ELR (cell line): Measurements from ENCODE around the gene C2CD4D.

Source experiments
- DNase-seq: peaks from one replicate; pipeline ENCODE4 v3.0.0-alpha.2; 2015; ENCODE audit warnings: low read depth

The C2CD4D gene

GRCh38 chr1:151834239-151834638 lies 5.4 kb downstream of the C2CD4D start:
- DNase-seq, result no peak

- DNase-seq, result no peak
These were observed 6.3 kb downstream of the C2CD4D start for GRCh38 chr1:151833172-151833900.

- peak; percentile 15 for DNase-seq
These were observed 7.2 kb downstream of the C2CD4D start for GRCh38 chr1:151832318-151832980.

- DNase-seq, result no peak
These were observed 8.0 kb downstream of the C2CD4D start, which contains the start of gene RORC for GRCh38 chr1:151831605-151832004. RORC (minus strand) TSS chr1:151831802; CDS start chr1:151831764, 38 bp downstream.

GRCh38 chr1:151831256-151831591 lies 8.4 kb downstream of the C2CD4D start:
- DNase-seq, result no peak

GRCh38 chr1:151830055-151830454 lies 9.6 kb downstream of the C2CD4D start:
- DNase-seq, result no peak

GRCh38 chr1:151829352-151830046 lies 10.1 kb downstream of the C2CD4D start:
- DNase-seq, result no peak

GRCh38 chr1:151828921-151829320 lies 10.7 kb downstream of the C2CD4D start:
- DNase-seq, result peak; percentile 44

GRCh38 chr1:151827853-151828252 lies 11.8 kb downstream of the C2CD4D start:
- DNase-seq, result no peak

GRCh38 chr1:151825751-151826660 lies 13.6 kb downstream of the C2CD4D start:
- DNase-seq, result no peak

GRCh38 chr1:151825204-151825603 lies 14.4 kb downstream of the C2CD4D start:
- DNase-seq, result no peak

GRCh38 chr1:151823175-151823574 lies 16.4 kb downstream of the C2CD4D start:
- DNase-seq, result no peak

- DNase-seq, result no peak
These were observed 17.2 kb downstream of the C2CD4D start for GRCh38 chr1:151822404-151822803.

GRCh38 chr1:151820940-151821339 lies 18.7 kb downstream of the C2CD4D start:
- no peak for DNase-seq

GRCh38 chr1:151819976-151820623 lies 19.5 kb downstream of the C2CD4D start:
- no peak for DNase-seq

- no peak for DNase-seq
These were observed 20.3 kb downstream of the C2CD4D start for GRCh38 chr1:151819227-151819835.

- no peak for DNase-seq
These were observed 22.3 kb downstream of the C2CD4D start for GRCh38 chr1:151817353-151817730.

- no peak for DNase-seq
These were observed 22.9 kb downstream of the C2CD4D start for GRCh38 chr1:151816548-151817352.

- DNase-seq, result no peak
These were observed 23.8 kb downstream of the C2CD4D start for GRCh38 chr1:151815716-151816327.
